ENCODE measurements around the gene SLC1A2.

DNA sequence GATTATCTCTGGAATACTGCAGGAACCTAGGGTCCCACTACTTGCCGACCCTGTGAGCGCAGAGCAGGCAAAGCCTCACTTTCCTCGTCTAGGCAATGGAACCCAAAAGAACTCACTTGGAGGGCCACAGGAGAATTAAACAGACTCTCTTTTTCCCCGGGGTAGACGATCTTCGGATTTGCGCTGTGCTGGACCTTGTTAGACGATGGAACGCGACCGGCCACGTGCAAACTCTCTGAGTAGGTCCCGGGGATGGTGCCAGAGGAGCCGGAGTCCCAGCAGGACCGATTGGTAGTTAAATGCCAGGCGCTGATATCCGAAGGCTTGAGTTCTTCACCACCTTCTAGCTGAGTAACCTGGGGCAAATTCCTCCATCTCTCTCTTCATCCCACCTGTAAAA, 1.0 kb upstream of the SLC1A2 start:
- TF ChIP-seq RFX5 (IDR thresholded peaks at IDR 0.05; ENCODE audit: low read depth, low read length) (no peak), MAFK (IDR thresholded peaks at IDR 0.05; ENCODE audit: low read depth, low read length) (no peak), MXI1 (IDR thresholded peaks at IDR 0.05; ENCODE audit: borderline replicate concordance, low read depth, low read length) (no peak), POLR2A (IDR thresholded peaks at IDR 0.05; ENCODE audit: low read depth, low read length) (no peak), MAZ (IDR thresholded peaks at IDR 0.05; ENCODE audit: borderline replicate concordance, low read depth, low read length) (no peak), RCOR1 (IDR thresholded peaks at IDR 0.05; ENCODE audit: insufficient replicate concordance, low read length) (no peak), ELK1 (IDR thresholded peaks at IDR 0.05; ENCODE audit: borderline replicate concordance, low read depth, low read length) (no peak), FOS (IDR thresholded peaks at IDR 0.05; ENCODE audit: low read depth, low read length) (no peak)
- TF ChIP-seq, protein P1, sequence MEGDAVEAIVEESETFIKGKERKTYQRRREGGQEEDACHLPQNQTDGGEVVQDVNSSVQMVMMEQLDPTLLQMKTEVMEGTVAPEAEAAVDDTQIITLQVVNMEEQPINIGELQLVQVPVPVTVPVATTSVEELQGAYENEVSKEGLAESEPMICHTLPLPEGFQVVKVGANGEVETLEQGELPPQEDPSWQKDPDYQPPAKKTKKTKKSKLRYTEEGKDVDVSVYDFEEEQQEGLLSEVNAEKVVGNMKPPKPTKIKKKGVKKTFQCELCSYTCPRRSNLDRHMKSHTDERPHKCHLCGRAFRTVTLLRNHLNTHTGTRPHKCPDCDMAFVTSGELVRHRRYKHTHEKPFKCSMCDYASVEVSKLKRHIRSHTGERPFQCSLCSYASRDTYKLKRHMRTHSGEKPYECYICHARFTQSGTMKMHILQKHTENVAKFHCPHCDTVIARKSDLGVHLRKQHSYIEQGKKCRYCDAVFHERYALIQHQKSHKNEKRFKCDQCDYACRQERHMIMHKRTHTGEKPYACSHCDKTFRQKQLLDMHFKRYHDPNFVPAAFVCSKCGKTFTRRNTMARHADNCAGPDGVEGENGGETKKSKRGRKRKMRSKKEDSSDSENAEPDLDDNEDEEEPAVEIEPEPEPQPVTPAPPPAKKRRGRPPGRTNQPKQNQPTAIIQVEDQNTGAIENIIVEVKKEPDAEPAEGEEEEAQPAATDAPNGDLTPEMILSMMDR (conservative IDR thresholded peaks at IDR 0.05; ENCODE audit: low read depth, low read length) = no peak

Data from IMR-90 (cell line).